ENCODE results near the gene ABTB2.

GRCh38 chr11:34305193-34305592, 52.6 kb downstream of the ABTB2 start:
- TF ChIP-seq EZH2phosphoT487 (IDR thresholded peaks at IDR 0.05; ENCODE audit: insufficient read depth, low read depth), result no peak
- no peak for TF ChIP-seq EZH2 (IDR thresholded peaks at IDR 0.05; ENCODE audit: insufficient read depth, poor library complexity, severe bottlenecking)

All from GM23248 (cell line).